ENCODE results near the gene RGS7.

RGS7 gene

GRCh38 chr1:241276391-241276790 is 80.6 kb downstream of the RGS7 start:
- Mint-ChIP-seq H3K4me3 (no peak overlapping the region), H3K9me3 (peaks cover 13 to 20% of the 10 kb centered on the region in 2 donors), H3K27ac (no peak overlapping the region), H3K4me1 (ENCODE audit: low read depth in 2 of 2) (no peaks in the 10 kb centered on the region), H3K36me3 (ENCODE audit: insufficient read depth) (no peaks in the 10 kb centered on the region), H3K27me3 (no peaks in the 10 kb centered on the region)
- ATAC-seq (replicated peaks), result no peak
- no peak for DNase-seq

GRCh38 chr1:241275981-241276380 is 81.0 kb downstream of the RGS7 start:
- no peaks in the 10 kb centered on the region for H3K4me1 Mint-ChIP-seq (ENCODE audit: low read depth in 2 of 2)
- DNase-seq (no peak), ATAC-seq (replicated peaks) (no peak)
- no peaks in the 10 kb centered on the region for H3K36me3 Mint-ChIP-seq (ENCODE audit: insufficient read depth)
- H3K4me3 Mint-ChIP-seq, result no peak overlapping the region
- no peaks in the 10 kb centered on the region for H3K27me3 Mint-ChIP-seq
- H3K9me3 Mint-ChIP-seq, result peaks cover 13 to 20% of the 10 kb centered on the region in 2 donors
- H3K27ac Mint-ChIP-seq, result no peak overlapping the region

- H3K4me1 Mint-ChIP-seq (ENCODE audit: low read depth in 2 of 2), result no peaks in the 10 kb centered on the region
- H3K27me3 Mint-ChIP-seq, result no peaks in the 10 kb centered on the region
- H3K9me3 Mint-ChIP-seq, result peaks cover 13 to 20% of the 10 kb centered on the region in 2 donors
Measured at GRCh38 chr1:241275226-241275625, 81.8 kb downstream of the RGS7 start.

GRCh38 chr1:241274693-241275092 is 82.3 kb downstream of the RGS7 start:
- ATAC-seq (replicated peaks) (no peak), DNase-seq (no peak)
- no peaks in the 10 kb centered on the region for H3K36me3 Mint-ChIP-seq (ENCODE audit: insufficient read depth)
- H3K9me3 Mint-ChIP-seq, result peaks cover 16 to 20% of the 10 kb centered on the region in 2 donors
- no peaks in the 10 kb centered on the region for H3K4me1 Mint-ChIP-seq (ENCODE audit: low read depth in 2 of 2)
- no peaks in the 10 kb centered on the region for H3K27me3 Mint-ChIP-seq
- H3K27ac Mint-ChIP-seq, result no peak overlapping the region
- no peak overlapping the region for H3K4me3 Mint-ChIP-seq

More at GRCh38 chr1:241275226-241275625, 81.8 kb downstream of the RGS7 start:
- Mint-ChIP-seq H3K27ac (no peak overlapping the region), H3K4me3 (no peak overlapping the region), H3K36me3 (ENCODE audit: insufficient read depth) (no peaks in the 10 kb centered on the region)
- DNase-seq, result no peak
- no peak for ATAC-seq (replicated peaks)

GRCh38 chr1:241272828-241273227 is 84.2 kb downstream of the RGS7 start:
- Mint-ChIP-seq H3K4me3 (no peak overlapping the region), H3K4me1 (ENCODE audit: low read depth in 2 of 2) (no peaks in the 10 kb centered on the region), H3K27ac (no peak overlapping the region), H3K27me3 (no peaks in the 10 kb centered on the region), H3K36me3 (ENCODE audit: insufficient read depth) (no peaks in the 10 kb centered on the region), H3K9me3 (peaks cover 10 to 11% of the 10 kb centered on the region in 2 donors)
- ATAC-seq (replicated peaks) (no peak), DNase-seq (no peak)

GRCh38 chr1:241271427-241271826 is 85.6 kb downstream of the RGS7 start:
- ATAC-seq (replicated peaks), result no peak

GRCh38 chr1:241270016-241270415 is 87.0 kb downstream of the RGS7 start:
- Mint-ChIP-seq H3K9me3 (peaks cover 14 to 22% of the 10 kb centered on the region in 2 donors), H3K27me3 (no peaks in the 10 kb centered on the region), H3K27ac (no peak overlapping the region), H3K4me3 (no peak overlapping the region), H3K4me1 (ENCODE audit: low read depth in 2 of 2) (no peaks in the 10 kb centered on the region), H3K36me3 (ENCODE audit: insufficient read depth) (no peaks in the 10 kb centered on the region)
- no peak for ATAC-seq (replicated peaks)
- no peak for DNase-seq

More at GRCh38 chr1:241271427-241271826, 85.6 kb downstream of the RGS7 start:
- H3K4me3 Mint-ChIP-seq, result no peak overlapping the region
- no peak overlapping the region for H3K27ac Mint-ChIP-seq
- H3K9me3 Mint-ChIP-seq, result peaks cover 14 to 17% of the 10 kb centered on the region in 2 donors
- no peaks in the 10 kb centered on the region for H3K36me3 Mint-ChIP-seq (ENCODE audit: insufficient read depth)
- H3K27me3 Mint-ChIP-seq, result no peaks in the 10 kb centered on the region
- DNase-seq, result no peak
- no peaks in the 10 kb centered on the region for H3K4me1 Mint-ChIP-seq (ENCODE audit: low read depth in 2 of 2)

- Mint-ChIP-seq H3K4me1 (ENCODE audit: low read depth in 2 of 2) (no peaks in the 10 kb centered on the region), H3K27me3 (no peaks in the 10 kb centered on the region), H3K9me3 (peaks cover 14 to 23% of the 10 kb centered on the region in 2 donors), H3K27ac (no peak overlapping the region), H3K36me3 (ENCODE audit: insufficient read depth) (no peaks in the 10 kb centered on the region), H3K4me3 (no peak overlapping the region)
- ATAC-seq (replicated peaks), result no peak
- no peak for DNase-seq
Measured at GRCh38 chr1:241269116-241269515, 87.9 kb downstream of the RGS7 start.

GRCh38 chr1:241266121-241266520 is 90.9 kb downstream of the RGS7 start:
- DNase-seq, result no peak
- Mint-ChIP-seq H3K4me3 (no peak overlapping the region), H3K27me3 (no peaks in the 10 kb centered on the region), H3K9me3 (peaks cover 7 to 13% of the 10 kb centered on the region in 2 donors), H3K36me3 (ENCODE audit: insufficient read depth) (no peaks in the 10 kb centered on the region), H3K4me1 (ENCODE audit: low read depth in 2 of 2) (no peaks in the 10 kb centered on the region), H3K27ac (no peak overlapping the region)
- ATAC-seq (replicated peaks), result no peak

- H3K9me3 Mint-ChIP-seq, result peaks cover 7 to 13% of the 10 kb centered on the region in 2 donors
- no peaks in the 10 kb centered on the region for H3K27me3 Mint-ChIP-seq
- ATAC-seq (replicated peaks) (no peak), DNase-seq (no peak)
- H3K4me3 Mint-ChIP-seq, result no peak overlapping the region
- H3K36me3 Mint-ChIP-seq (ENCODE audit: insufficient read depth), result no peaks in the 10 kb centered on the region
- H3K27ac Mint-ChIP-seq, result no peak overlapping the region
- H3K4me1 Mint-ChIP-seq (ENCODE audit: low read depth in 2 of 2), result no peaks in the 10 kb centered on the region
Measured at GRCh38 chr1:241265428-241265827, 91.6 kb downstream of the RGS7 start.

GRCh38 chr1:241263346-241263745 is 93.7 kb downstream of the RGS7 start:
- no peak for ATAC-seq (replicated peaks)
- H3K36me3 Mint-ChIP-seq (ENCODE audit: insufficient read depth), result no peaks in the 10 kb centered on the region

GRCh38 chr1:241253471-241253870 is 103.5 kb downstream of the RGS7 start:
- ATAC-seq (replicated peaks), result no peak
- H3K27ac Mint-ChIP-seq, result no peak overlapping the region
- H3K36me3 Mint-ChIP-seq (ENCODE audit: insufficient read depth), result peaks cover 3% of the 10 kb centered on the region
- H3K9me3 Mint-ChIP-seq, result peaks cover 0 to 11% of the 10 kb centered on the region in 2 donors
- no peaks in the 10 kb centered on the region for H3K4me1 Mint-ChIP-seq (ENCODE audit: low read depth in 2 of 2)
- H3K27me3 Mint-ChIP-seq, result no peaks in the 10 kb centered on the region
- no peak for DNase-seq
- H3K4me3 Mint-ChIP-seq, result no peak overlapping the region

More at GRCh38 chr1:241263346-241263745, 93.7 kb downstream of the RGS7 start:
- H3K4me1 Mint-ChIP-seq (ENCODE audit: low read depth in 2 of 2), result no peaks in the 10 kb centered on the region
- no peak overlapping the region for H3K27ac Mint-ChIP-seq
- no peaks in the 10 kb centered on the region for H3K27me3 Mint-ChIP-seq
- H3K4me3 Mint-ChIP-seq, result no peak overlapping the region
- DNase-seq, result no peak
- peaks cover 6 to 13% of the 10 kb centered on the region in 2 donors for H3K9me3 Mint-ChIP-seq

GRCh38 chr1:241250465-241250864 is 106.5 kb downstream of the RGS7 start:
- no peak for DNase-seq
- Mint-ChIP-seq H3K4me3 (no peak overlapping the region), H3K4me1 (ENCODE audit: low read depth in 2 of 2) (no peaks in the 10 kb centered on the region), H3K27me3 (no peaks in the 10 kb centered on the region), H3K36me3 (ENCODE audit: insufficient read depth) (peaks cover 3% of the 10 kb centered on the region), H3K27ac (no peak overlapping the region), H3K9me3 (peaks cover 0 to 11% of the 10 kb centered on the region in 2 donors)
- no peak for ATAC-seq (replicated peaks)

GRCh38 chr1:241240069-241240468 is 116.9 kb downstream of the RGS7 start:
- H3K4me3 Mint-ChIP-seq, result no peak overlapping the region
- DNase-seq (no peak), ATAC-seq (replicated peaks) (no peak)
- peaks cover 17 to 18% of the 10 kb centered on the region in 2 donors for H3K9me3 Mint-ChIP-seq
- no peaks in the 10 kb centered on the region for H3K27me3 Mint-ChIP-seq
- H3K36me3 Mint-ChIP-seq (ENCODE audit: insufficient read depth), result no peaks in the 10 kb centered on the region
- H3K27ac Mint-ChIP-seq, result no peak overlapping the region
- H3K4me1 Mint-ChIP-seq (ENCODE audit: low read depth in 2 of 2), result no peaks in the 10 kb centered on the region

GRCh38 chr1:241237873-241238272 is 119.1 kb downstream of the RGS7 start:
- no peak overlapping the region for H3K4me3 Mint-ChIP-seq
- H3K27me3 Mint-ChIP-seq, result no peaks in the 10 kb centered on the region
- H3K36me3 Mint-ChIP-seq (ENCODE audit: insufficient read depth), result no peaks in the 10 kb centered on the region
- H3K27ac Mint-ChIP-seq, result no peak overlapping the region
- no peaks in the 10 kb centered on the region for H3K4me1 Mint-ChIP-seq (ENCODE audit: low read depth in 2 of 2)
- peaks cover 18 to 21% of the 10 kb centered on the region in 2 donors for H3K9me3 Mint-ChIP-seq
- no peak for ATAC-seq (replicated peaks)
- no peak for DNase-seq

All from effector memory CD8-positive, alpha-beta T cell (primary cell).